Neural cell (in vitro differentiated cells): ENCODE data around the gene DAG1.

Experiments
- POLR2AphosphoS5 ChIP-seq: IDR thresholded peaks from 2 replicates; pipeline ENCODE4 v1.6.1; 2012
- SMC3 ChIP-seq: fragments of 450-650 bp; conservative IDR thresholded peaks from 2 replicates; pipeline ENCODE4 v1.6.1; 2014; ENCODE audit warnings: antibody characterized with exemption, mild to moderate bottlenecking, moderate library complexity; ENCODE audit not compliant: poor library complexity
- TF ChIP-seq, protein P1 (sequence below): fragments of 450-650 bp; IDR thresholded peaks from 2 replicates; pipeline ENCODE4 v1.5.1; 2014; ENCODE audit warnings: antibody characterized with exemption, mild to moderate bottlenecking, moderate library complexity; ENCODE audit not compliant: poor library complexity, severe bottlenecking

DNA sequence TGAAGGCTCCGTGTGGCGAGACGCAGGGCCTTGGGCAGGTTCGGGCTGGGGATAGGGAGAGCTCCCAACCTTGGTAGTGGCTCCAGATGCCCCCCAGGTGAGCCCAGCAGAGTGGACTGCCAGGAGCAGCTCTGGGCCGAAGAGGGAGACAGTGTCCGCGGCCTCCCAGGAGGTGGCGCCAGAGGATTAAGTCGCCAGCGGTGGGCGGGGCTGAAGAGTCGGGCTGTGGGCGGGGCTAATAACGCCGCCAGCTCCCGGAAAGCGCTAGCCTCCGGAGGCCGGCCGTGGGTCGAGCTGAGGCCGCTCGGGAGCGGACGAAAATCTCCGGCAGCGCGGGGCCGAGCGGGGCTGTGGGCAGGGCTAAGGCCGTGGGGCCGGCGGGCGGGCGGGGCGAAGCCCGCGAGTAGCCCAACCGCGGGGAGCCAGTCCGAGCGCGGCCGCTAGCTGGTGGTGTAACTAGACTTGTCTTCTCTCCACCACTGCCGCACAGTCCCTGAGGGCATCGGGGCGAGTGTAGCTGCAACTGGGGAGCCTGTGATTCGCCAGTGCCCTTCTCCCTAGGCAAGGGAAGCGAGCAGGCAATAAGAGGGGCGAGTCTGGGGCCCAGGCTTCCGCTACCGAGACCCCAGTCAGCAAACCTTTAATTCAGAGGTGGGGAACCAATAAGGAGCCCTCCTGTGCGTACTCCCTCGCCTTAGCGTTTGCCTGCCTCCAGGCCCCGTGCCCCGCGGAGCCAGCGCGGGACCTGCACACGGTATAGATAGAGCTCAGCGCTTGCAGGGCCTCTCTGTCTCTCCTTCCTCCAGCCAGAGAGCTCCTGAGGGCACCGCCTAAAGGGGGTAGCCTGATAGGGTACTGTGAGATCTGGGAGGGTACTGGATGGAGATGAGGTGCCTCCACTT, 69.8 kb downstream of the DAG1 start:
- TF ChIP-seq, protein P1, sequence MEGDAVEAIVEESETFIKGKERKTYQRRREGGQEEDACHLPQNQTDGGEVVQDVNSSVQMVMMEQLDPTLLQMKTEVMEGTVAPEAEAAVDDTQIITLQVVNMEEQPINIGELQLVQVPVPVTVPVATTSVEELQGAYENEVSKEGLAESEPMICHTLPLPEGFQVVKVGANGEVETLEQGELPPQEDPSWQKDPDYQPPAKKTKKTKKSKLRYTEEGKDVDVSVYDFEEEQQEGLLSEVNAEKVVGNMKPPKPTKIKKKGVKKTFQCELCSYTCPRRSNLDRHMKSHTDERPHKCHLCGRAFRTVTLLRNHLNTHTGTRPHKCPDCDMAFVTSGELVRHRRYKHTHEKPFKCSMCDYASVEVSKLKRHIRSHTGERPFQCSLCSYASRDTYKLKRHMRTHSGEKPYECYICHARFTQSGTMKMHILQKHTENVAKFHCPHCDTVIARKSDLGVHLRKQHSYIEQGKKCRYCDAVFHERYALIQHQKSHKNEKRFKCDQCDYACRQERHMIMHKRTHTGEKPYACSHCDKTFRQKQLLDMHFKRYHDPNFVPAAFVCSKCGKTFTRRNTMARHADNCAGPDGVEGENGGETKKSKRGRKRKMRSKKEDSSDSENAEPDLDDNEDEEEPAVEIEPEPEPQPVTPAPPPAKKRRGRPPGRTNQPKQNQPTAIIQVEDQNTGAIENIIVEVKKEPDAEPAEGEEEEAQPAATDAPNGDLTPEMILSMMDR = peak; percentile 96
- TF ChIP-seq POLR2AphosphoS5 = peak; percentile 67
- peak; percentile 93 for TF ChIP-seq SMC3
